GM12878 (cell line): ENCODE data around the gene PARD6A. TPM values are rescaled to one million over a fixed set of nuclear protein-coding genes. Genes with fewer than 3 reads are reported as not detected.

Source experiments
- ATAC-seq: fragments of 200-7000 bp; cut with Tn5 transposase; 3 replicates; pipeline ENCODE4 v1.9.1; 2020; ENCODE audit warnings: mild to moderate bottlenecking, moderate library complexity
- BruUV-seq: library from RNA; stranded (reverse); fragments of 400-500 nt; replicated peaks from 2 replicates; lab custom pipeline; 2021; lab: Mats Ljungman, UMichigan
- CTCF ChIA-PET: fragments of 300-600 bp; sonication (Branson Sonifier 250); formaldehyde crosslinking; extraction: SDS; loops from one replicate; lab custom pipeline; 2021; ENCODE audit warnings: inconsistent platforms; lab: Yijun Ruan, JAX
- POLR2A ChIA-PET: fragments of 350-600 bp; formaldehyde crosslinking; extraction: SDS; loops from one replicate; lab custom pipeline; 2021; ENCODE audit warnings: inconsistent platforms; lab: Charles Lee
- RAD21 ChIA-PET: fragments of 300-600 bp; sonication (Branson Sonifier 250); formaldehyde crosslinking; loops from one replicate; lab custom pipeline; 2023; ENCODE audit warnings: antibody characterized with exemption; ENCODE audit not compliant: unreplicated experiment; lab: Charles Lee
- SMC1A ChIA-PET: fragments of 300-600 bp; sonication (Branson Sonifier 250); formaldehyde crosslinking; loops from one replicate; lab custom pipeline; 2023; ENCODE audit not compliant: unreplicated experiment, uncharacterized antibody; lab: Charles Lee
- DNase-seq: peaks from one replicate; pipeline ENCODE4 v3.0.0-alpha.2; 2011; ENCODE audit warnings: low read depth, low spot score
- FAIRE-seq: peaks from 3 replicates; lab custom pipeline; 2011; peaks lifted over from hg19 to GRCh38; lab: Jason Lieb, UNC
- H2AFZ ChIP-seq: 2 replicates; pipeline ENCODE4 v1.6.0; 2011; ENCODE audit warnings: low read depth, low read length, control low read depth; ENCODE audit not compliant: control insufficient read depth
- H3K27ac ChIP-seq: 2 replicates; pipeline ENCODE4 v1.5.1; 2011; ENCODE audit warnings: control low read depth; ENCODE audit not compliant: control insufficient read depth, insufficient read depth
- H3K27me3 ChIP-seq, 2 experiments: replicated peaks in 1 of 2; 2 replicates each; pipeline versions ENCODE4 v1.6.0 to v1.6.1; 2011; ENCODE audit warnings: low read length in 1 of 2; ENCODE audit not compliant: control insufficient read depth in 2 of 2, insufficient read depth in 2 of 2
- H3K36me3 ChIP-seq, 2 experiments: 2 replicates each; pipeline ENCODE4 v1.5.1; 2011; ENCODE audit warnings: low read length in 1 of 2; ENCODE audit not compliant: control insufficient read depth in 2 of 2, insufficient read depth in 2 of 2
- H3K4me1 ChIP-seq: 2 replicates; pipeline ENCODE4 v1.6.1; 2011; ENCODE audit warnings: mild to moderate bottlenecking, low read length, moderate library complexity, mixed read lengths; ENCODE audit not compliant: control insufficient read depth, insufficient read depth
- H3K4me2 ChIP-seq: 2 replicates; pipeline ENCODE4 v1.6.0; 2011; ENCODE audit warnings: control low read depth; ENCODE audit not compliant: control insufficient read depth, insufficient read depth
- H3K4me3 ChIP-seq: fragments of 200-600 bp; sonication (generic); 2 replicates; pipeline ENCODE4 v1.5.1; 2016
- H3K79me2 ChIP-seq: 2 replicates; pipeline ENCODE4 v1.6.0; 2011; ENCODE audit warnings: low read length; ENCODE audit not compliant: control insufficient read depth, insufficient read depth
- H3K9ac ChIP-seq: 2 replicates; pipeline ENCODE4 v1.8.0; 2011; ENCODE audit warnings: low read length, control low read depth, mixed read lengths; ENCODE audit not compliant: control insufficient read depth, insufficient read depth
- H3K9me3 ChIP-seq: replicated peaks from 3 replicates; pipeline ENCODE4 v1.5.1; 2011; ENCODE audit warnings: mild to moderate bottlenecking, low read length; ENCODE audit not compliant: control insufficient read depth, insufficient read depth
- H4K20me1 ChIP-seq: 2 replicates; pipeline ENCODE4 v1.6.0; 2011; ENCODE audit not compliant: control insufficient read depth, insufficient read depth
- ATF3 ChIP-seq: IDR thresholded peaks from 2 replicates; pipeline ENCODE4 v1.6.1; 2011; ENCODE audit warnings: low read depth, mild to moderate bottlenecking, low read length, moderate library complexity, borderline replicate concordance; ENCODE audit errors: extremely low read depth
- BHLHE40 ChIP-seq, 2 experiments: fragments of 450-650 bp in 1 of 2; IDR thresholded peaks; 2 replicates each; pipeline ENCODE4 v1.6.1; 2011 to 2017; ENCODE audit warnings: low read depth in 2 of 2, borderline replicate concordance in 1 of 2, improper control_type of control experiment in 1 of 2, low read length in 1 of 2, mild to moderate bottlenecking in 1 of 2
- EGR1 ChIP-seq, 2 experiments: IDR thresholded peaks; 1 replicate in 1 of 2; 2 replicates in 1 of 2; pipeline ENCODE4 v1.6.1; 2011 to 2012; ENCODE audit warnings: low read depth in 2 of 2, low read length in 2 of 2, borderline replicate concordance in 1 of 2, mild to moderate bottlenecking in 1 of 2, moderate library complexity in 1 of 2
- PBX3 ChIP-seq: IDR thresholded peaks from 2 replicates; pipeline ENCODE4 v1.6.1; 2011; ENCODE audit warnings: mild to moderate bottlenecking, low read depth, low read length, moderate library complexity; ENCODE audit not compliant: insufficient replicate concordance
- SIN3A ChIP-seq: IDR thresholded peaks from 2 replicates; pipeline ENCODE4 v1.6.1; 2012; ENCODE audit warnings: low read depth, low read length, improper control_type of control experiment
- YY1 ChIP-seq: IDR thresholded peaks from 2 replicates; pipeline ENCODE4 v1.6.1; 2011; ENCODE audit warnings: low read depth, mild to moderate bottlenecking, low read length
- ZBTB40 ChIP-seq: fragments of 450-650 bp; IDR thresholded peaks from 2 replicates; pipeline ENCODE4 v1.6.1; 2016; ENCODE audit warnings: mild to moderate bottlenecking, moderate library complexity, borderline replicate concordance
- ZNF207 ChIP-seq: fragments of 450-650 bp; IDR thresholded peaks from 2 replicates; pipeline ENCODE4 v1.6.1; 2014; ENCODE audit warnings: antibody characterized with exemption, mild to moderate bottlenecking, borderline replicate concordance
- WGBS: methylation state at CpG from one replicate; pipeline ENCODE4 v1.1.6; 2016; ENCODE audit warnings: low lambda C conversion rate; ENCODE audit not compliant: insufficient replicate concordance, insufficient coverage; ENCODE audit errors: missing lambda C conversion rate; 5-methylcytosine and 5-hydroxymethylcytosine counted together
- in situ Hi-C: fragments of 300-500 bp; cut with MboI; formaldehyde crosslinking; loops from 9 replicates; pipeline ENCODE4 v1.14.3; 2018; ENCODE audit warnings: mixed read lengths
- intact Hi-C: fragments of 100-400 bp; cut with micrococcal nuclease; formaldehyde crosslinking; loops from one replicate; pipeline ENCODE4 v1.14.2; 2022; ENCODE audit not compliant: unreplicated experiment
- polyA plus RNA-seq, 11 experiments: library from polyadenylated mRNA; depleted of rRNA in 4 of 11; unstranded in 6 of 11; stranded (reverse) in 5 of 11; fragments of >200 nt; fragmentation: Nextera tagmentation in 4 of 11; fragmentation: Illumina TruSeq in 1 of 11; extraction: Ambion mirVana in 4 of 11; extraction: Trizol in 1 of 11; gene quantifications; 1 replicate in 1 of 11; 2 replicates in 10 of 11; pipeline versions ENCODE4 v1.2.1 to v1.2.3, GENCODE V29; 2011 to 2016; ENCODE audit warnings: inconsistent platforms in 2 of 11, missing spikeins in 2 of 11, low read depth in 1 of 11
- total RNA-seq, 4 experiments: library from RNA; depleted of rRNA in 3 of 4; stranded (reverse); fragments of >200 nt in 3 of 4; fragmentation: Illumina TruSeq in 1 of 4; extraction: Trizol in 1 of 4; gene quantifications; 2 replicates each; pipeline versions ENCODE4 v1.2.1 to v1.2.3, GENCODE V29; 2013 to 2021

Gene PARD6A
- total and polyA plus RNA-seq, 10 of the 15 experiments (the other 5 are each of a cell fraction or from before 2014, with no cell fraction given) = 0.42 to 10.1 (median 4.4) TPM

GRCh38 chr16:67663877-67664222 is 3.1 kb downstream of the PARD6A start:
- H3K4me3 ChIP-seq = no peak overlapping the region
- H3K4me2 ChIP-seq = no peak overlapping the region
- WGBS = 82% methylated on average over 6 of the region's 6 CpGs
- no peak overlapping the region for H2AFZ ChIP-seq
- BruUV-seq = no TSS peak
- in situ Hi-C loops = no loop called here
- no peaks in the 10 kb centered on the region for H3K27me3 ChIP-seq
- H3K9ac ChIP-seq = no peak overlapping the region
- FAIRE-seq = no peak
- RAD21 ChIA-PET = interaction anchor here (0.9 to 1.0 kb wide), 2 partner anchors 9 to 143 kb away, joined by 3 to 4 read pairs; no protein-coding TSS in a partner anchor
- POLR2A ChIA-PET = interaction anchor here (0.5 to 1.1 kb wide), 2 partner anchors 134 to 155 kb away, joined by 3 to 6 read pairs; no protein-coding TSS in a partner anchor
- SMC1A ChIA-PET = no interaction called here
- CTCF ChIA-PET = interaction anchor here (1.2 to 11.9 kb wide), 4 partner anchors 19 to 262 kb away, joined by 3 to 196 read pairs (median 6); partner anchors contain the start of gene CARMIL2
- peaks cover 26% of the 10 kb centered on the region for H3K4me1 ChIP-seq
- H3K27ac ChIP-seq = no peak overlapping the region
- TF ChIP-seq YY1 (no peak), EGR1 (IDR thresholded peaks at IDR 0.05; ENCODE audit: borderline replicate concordance in 1 of 2, low read depth in 2 of 2, low read length in 2 of 2) (no peak), PBX3 (no peak), ZBTB40 (no peak), SIN3A (no peak), ZNF207 (no peak), ATF3 (no peak), BHLHE40 (IDR thresholded peaks at IDR 0.05; ENCODE audit: borderline replicate concordance in 1 of 2, low read depth in 2 of 2, low read length in 1 of 2) (no peak)
- TF ChIP-seq, all 136 proteins: peak for 0
- intact Hi-C loops = loop anchor here (5.0 kb wide), 1 partner anchor 507 kb away; the partner anchor contains the start of genes FBXL8 and TRADD
- DNase-seq (no peak), ATAC-seq (no peak)
- Histone ChIP-seq H3K36me3 (peaks cover 0 to 4% of the 10 kb centered on the region in 2 experiments; a peak in 1 of 4 replicates), H3K79me2 (peaks cover 12% of the 10 kb centered on the region), H4K20me1 (no peaks in the 10 kb centered on the region), H3K9me3 (no peaks in the 10 kb centered on the region)
